GM19238 (cell line): ENCODE results near the gene MBD5.

ENCODE experiments used
- DNase-seq: peaks from one replicate; pipeline ENCODE4 v3.0.0; 2011; ENCODE audit warnings: low spot score; ENCODE audit not compliant: insufficient read length

The MBD5 gene

DNA sequence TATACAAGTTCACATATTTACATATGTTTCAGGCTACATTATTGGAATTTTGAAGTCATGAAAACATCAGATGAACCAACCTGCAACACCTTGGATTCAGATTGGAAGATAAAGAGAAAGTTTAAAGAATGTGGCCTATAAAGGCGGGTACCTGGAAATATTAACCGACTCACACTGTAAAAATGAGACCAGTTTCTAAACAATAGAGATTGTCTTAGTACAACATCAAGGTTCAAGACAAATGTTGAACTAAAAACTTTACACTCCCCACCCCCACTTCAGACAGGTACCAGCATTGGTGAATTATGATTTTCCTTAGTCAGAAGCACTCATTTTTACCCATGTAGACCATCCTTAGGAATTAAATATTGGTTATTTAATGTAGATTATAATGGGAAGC lies 437.3 kb downstream of the MBD5 start:
- no peak for DNase-seq

DNA sequence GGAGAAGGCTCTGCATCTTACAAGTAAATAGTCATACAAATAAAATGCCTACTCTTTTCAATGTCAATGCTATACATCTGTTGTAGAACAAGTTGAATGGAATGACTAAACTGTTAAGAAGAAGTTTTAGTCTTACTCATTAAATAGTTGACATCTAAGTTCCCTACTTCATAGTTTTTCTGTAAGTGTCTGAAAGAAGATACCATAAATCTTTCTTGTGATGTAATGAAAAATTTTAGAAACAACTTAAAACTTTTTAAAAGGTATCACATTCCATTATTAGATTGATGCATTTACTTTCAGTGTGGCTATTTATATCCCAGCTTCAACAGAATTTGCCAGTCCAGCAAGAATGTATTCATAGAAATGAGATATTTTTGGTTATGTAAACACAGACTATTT lies 438.5 kb downstream of the MBD5 start:
- DNase-seq, result no peak

DNA sequence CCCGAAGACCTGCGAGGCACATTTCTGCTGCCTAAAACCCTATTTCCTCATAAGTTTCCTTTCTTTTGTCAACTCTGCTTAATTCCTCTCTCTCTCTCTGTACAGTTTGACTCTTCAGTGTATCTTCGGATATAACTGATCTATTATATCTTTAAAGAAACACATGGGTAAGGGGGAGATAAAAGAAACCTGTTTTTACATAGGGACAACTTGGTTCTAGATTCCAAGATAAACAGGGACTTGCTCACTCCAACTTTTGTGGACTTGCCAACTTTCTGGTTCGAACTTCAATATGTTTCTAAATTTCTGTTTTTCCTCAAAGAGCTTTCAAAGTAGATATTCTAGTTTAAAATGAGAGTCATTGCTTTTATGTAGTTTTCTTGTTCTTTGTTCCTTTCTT lies 441.0 kb downstream of the MBD5 start:
- DNase-seq, result no peak

DNA sequence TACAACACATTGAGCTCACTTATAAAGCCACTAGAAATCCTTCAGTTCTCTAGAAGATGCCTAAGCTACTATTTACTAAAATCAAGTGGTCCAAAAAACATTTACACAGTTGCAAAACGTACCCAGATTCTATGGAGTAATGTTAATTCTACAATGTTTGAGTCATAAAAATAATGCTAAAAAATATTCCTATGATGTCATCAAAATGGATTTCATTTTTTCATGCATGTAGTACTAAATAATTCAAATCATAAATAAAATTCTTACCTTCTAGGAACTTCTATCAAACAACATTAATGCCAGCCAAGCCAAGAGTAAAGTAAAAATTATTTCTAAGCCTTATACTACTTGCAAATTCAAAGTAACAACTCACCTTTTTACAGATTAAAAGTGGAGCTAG lies 454.7 kb downstream of the MBD5 start:
- DNase-seq, result no peak

DNA sequence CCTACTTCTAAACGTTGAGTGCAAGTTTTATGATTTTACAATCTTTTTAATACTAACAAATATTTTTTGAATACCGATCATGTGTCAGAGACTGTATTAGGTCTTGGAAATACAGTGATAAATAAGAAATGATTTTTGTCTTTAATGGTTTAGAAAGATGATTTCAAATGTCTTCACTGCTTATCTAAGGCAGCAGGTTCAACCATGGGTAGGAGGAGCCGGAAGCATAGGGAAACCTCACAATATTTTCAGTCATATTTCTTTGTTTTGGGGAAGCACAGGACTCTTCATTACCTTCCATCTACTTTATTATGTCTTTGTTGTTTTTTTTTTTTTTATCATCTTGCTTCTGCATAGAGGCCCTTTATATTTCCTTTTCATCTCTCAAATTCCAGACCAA lies 458.5 kb downstream of the MBD5 start:
- DNase-seq, result no peak

DNA sequence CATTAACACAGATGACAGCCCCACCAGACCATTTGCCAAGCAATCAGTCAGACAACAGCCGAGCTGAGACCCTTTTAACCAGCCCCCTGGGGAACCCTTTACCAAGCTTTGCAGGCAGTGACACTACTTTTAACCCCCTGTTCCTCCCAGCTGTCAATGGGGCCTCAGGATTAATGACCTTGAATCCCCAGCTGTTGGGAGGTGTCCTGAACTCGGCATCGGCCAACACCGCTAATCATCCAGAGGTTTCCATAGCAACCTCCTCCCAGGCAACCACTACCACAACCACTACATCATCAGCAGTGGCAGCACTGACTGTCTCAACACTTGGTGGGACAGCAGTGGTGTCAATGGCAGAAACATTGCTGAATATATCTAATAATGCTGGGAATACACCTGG lies 462.8 kb downstream of the MBD5 start:
- no peak for DNase-seq

DNA sequence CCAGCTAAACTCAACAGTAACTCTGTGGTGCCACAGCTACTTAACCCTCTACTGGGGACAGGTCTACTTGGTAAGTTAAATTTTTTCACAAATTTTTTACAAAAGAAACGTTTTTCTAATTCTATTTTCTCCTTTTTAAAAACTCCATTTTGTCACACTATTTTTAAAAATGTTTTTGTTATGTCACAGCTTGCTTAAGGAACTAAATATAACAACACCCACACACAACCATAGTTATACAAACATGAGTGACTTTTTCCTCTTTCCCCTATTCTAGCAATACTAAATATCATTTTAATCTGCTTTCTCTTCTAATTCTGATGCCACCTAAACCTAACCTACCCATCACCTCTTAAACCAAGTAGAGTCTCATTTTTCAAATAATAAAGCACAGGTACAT lies 463.2 kb downstream of the MBD5 start:
- DNase-seq, result no peak

DNA sequence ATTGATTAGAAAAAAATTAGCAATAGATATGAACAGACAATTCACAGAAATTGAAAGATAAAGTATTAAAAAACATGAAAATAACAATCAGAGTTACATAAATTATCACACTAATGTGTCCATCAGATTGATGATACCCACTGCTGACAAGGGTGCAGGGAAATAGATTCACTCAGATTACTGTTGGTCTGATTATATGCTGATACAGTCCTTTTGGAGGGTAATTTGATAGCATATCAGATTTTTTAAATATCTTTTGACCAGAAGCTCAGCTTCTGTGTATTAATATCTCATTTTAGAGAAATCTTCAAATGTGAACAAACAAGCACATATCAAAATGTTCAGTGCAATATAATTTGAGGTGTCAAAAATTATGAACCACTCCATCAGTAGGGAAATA lies 465.8 kb downstream of the MBD5 start:
- no peak for DNase-seq

DNA sequence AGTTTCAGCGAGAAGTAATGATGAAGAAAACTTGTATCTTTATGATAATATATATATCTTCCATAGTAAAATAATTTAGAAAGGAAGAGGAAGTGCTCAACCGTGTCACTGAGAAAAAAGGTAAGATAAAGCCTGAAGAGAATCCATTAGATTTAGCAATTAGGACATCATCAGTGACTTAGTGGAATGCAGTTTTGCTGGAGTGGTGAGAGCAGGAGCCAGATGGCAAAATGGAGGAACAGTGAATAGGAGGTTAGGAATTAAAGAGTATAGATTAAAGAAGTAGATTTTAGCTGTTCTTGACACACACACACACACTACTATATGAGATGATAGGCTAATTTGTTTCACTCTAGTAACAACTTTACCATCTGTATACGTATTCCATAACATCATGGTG lies 466.5 kb downstream of the MBD5 start:
- DNase-seq, result no peak

DNA sequence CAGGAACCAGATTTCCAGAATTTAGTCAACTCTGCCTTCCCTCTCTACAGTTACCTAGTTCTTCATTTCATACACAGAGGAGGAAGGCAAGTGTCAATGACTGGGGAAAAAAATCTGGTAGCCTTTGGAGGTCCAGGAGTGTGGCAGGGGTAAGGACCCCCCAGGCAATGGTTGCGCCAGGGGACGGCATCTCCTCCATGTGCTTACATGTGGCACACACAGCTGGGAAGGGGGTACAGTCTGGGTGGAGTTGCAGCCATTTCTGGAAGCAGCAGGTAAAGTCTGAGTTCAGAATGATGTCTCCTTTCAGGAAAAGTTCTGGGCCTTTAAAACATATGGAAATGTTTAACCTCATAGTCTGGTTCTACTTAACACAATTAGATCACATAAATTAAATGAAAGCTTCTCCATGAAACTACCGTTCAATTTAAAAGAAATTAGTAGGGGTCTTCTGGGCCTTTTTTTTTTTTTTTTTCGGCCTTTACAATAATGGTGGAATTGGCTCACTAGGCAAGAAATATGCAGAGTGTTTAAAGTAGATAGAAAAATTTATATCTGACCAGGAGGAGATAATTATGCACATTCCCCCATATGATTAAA lies 470.0 kb downstream of the MBD5 start:
- no peak for DNase-seq

DNA sequence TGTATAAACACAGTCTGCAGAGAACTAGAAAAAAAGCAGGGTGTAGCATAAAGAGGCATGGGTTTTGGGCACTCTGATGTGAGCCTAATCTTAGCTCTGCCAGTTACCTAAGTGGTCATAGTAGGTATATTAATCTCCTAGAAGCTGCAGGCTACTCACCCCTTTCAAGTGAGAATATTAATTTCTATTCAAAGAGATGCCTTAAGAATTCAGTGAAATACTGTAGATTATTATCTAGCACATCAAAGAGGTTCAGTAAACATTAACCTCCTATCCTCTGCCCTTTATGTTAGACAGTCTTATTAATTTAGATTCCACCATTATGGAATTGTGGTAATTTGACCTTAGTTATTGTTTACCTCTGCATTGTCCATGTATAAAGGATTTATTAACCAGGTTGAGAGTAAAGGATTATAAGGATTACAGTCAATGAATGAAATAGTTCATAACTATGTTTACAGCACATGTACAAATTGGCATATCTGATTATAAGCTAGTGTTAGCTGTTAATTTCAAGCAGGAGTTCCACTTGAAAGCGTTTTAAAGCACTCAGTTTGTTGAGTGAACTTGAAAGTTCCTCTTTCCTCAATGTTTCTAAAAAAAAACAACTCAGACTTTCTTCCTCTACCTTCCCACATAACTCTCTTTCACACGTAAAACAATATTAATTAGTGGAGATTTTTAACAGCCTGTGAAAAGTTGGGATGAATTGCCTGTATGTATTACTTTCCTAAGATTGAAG lies 473.1 kb downstream of the MBD5 start:
- no peak for DNase-seq

DNA sequence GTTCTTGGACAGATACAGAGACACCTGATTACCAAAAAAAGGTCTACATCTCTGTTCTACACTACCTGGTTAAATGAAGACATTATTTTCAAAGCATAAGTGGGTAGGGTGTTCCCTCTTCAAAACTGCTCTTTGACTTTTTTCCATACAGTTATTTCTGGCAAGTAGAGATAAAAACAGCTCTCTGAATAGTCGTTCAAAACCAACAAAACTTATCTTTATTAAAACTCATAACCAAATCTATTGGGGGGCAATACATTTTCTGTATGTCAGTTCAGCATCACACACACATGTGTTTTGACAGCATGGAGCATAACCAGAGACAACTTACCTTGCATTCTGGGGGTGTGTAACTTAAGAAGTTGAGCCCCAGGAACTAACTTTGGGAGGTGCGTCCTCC lies 474.7 kb downstream of the MBD5 start:
- no peak for DNase-seq

DNA sequence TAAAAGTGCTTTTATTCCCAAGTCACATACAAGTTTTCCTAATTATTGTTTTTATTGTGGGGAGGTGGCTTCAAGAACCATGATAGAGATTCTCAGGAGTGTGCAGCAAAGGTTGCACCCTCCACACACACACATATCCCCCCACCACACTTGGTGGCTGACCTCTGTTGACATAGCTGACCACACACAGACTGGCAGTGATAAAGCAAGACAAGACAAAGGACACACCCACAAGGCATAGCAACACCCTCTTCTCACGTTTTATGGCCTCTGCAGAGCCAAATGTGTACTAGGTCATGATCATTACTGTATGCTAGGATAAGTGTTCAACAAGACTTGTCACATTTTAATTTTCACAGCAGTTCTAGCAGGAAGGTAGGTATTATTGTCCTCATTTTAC lies 480.7 kb downstream of the MBD5 start:
- DNase-seq, result no peak

DNA sequence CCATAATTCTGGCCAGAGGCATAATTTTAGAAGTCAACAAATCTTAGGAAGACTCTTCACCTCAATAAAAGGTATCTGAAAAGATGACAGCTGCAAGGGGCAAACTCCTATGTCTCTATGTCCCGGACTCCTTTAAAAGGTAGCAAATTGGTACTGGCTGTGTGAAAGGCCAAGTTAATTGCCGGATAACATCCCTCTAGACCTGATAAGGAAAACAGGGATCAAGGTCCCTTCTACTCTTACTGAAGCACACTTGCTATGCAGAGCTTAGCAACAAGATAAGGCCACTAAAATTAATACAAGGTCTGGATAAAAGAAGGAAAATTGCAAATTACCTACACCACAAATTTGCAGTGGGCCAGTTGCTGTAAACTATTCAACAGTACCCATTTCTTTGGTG lies 482.6 kb downstream of the MBD5 start:
- DNase-seq, result no peak

DNA sequence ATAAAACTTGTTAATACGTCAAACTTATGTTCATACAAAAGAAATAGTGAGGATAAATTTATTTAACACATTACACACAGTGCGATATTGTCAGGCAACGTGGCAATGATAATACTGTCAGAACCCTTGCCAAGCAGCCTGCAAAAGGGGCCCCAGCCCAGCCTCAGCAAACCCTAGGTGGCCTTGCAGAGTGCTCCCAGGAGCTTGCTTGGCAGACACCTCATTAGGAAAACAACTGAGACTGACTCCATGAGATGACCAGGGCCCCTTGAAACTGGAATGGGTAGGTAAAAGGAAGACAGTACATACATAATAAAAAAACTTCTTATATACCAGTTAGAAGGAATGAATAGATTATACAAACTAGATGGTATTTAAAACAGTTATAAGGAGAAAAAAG lies 487.1 kb downstream of the MBD5 start:
- no peak for DNase-seq

DNA sequence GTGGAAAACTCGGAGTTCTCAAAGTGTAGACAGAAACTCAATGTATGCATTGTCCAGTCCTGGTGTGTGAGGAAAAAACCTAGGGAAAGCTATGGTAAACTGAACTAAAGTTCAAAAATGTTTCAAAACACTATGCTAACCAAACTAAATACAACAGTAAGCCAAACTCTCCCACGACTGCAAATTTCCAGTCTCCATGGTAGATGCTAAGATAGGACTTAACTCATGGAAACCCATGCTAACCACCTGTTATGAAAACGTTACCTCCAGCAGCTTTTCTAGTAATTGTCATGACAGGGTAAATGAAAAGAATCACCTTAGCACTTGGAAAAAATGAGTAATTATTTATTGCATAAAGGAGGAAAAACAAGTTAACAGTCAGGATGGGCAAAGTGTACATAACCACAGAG lies 488.0 kb downstream of the MBD5 start:
- DNase-seq, result no peak

DNA sequence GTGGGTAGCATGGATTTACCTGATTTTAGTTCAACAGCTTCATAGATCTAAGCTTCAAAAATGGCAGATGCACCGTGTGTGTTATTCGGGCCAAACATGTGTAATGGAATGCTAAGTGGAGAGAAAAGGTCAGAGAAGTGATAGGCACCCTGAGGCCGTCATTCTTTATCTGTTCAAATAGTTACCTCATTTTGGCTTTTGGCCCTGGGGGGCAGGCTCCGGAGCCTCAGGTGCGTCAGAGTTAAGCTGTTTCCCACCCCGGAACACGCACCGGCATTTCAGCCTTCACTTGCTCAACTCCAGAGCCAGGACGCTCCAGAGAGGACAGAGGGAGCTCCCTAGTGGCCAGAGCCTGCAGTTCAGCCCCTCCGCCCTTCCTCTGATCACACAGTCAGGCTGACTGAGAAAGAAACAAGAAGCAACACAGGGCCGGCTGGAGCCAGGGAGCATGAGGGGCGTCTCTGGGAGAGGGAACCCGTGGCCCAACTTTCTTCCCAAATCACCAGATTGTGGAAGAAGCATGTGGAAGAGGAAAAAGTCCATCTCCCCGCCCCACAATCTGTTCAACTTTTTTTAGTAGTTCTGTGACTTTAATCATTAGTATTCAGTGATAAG lies 488.5 kb downstream of the MBD5 start:
- peak; percentile 76 for DNase-seq

DNA sequence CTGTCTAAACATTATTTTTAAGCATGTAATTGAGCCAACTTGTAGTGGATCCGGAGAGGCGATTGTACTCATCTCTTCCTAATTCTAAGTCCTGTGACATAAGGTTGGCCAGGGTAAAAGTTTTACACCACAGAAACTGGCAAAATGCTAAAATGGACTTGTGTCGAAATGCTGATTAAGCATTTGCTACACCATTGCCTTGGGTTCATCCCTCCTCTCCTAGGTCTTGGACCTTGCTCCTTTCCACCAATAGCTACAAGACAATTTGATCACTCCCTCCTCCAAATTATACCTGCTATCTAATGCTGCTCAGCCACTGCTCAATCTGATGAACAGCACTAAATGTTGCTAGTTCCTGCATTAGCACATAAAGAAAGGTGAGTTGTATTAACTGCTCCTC lies 491.0 kb downstream of the MBD5 start:
- no peak for DNase-seq

DNA sequence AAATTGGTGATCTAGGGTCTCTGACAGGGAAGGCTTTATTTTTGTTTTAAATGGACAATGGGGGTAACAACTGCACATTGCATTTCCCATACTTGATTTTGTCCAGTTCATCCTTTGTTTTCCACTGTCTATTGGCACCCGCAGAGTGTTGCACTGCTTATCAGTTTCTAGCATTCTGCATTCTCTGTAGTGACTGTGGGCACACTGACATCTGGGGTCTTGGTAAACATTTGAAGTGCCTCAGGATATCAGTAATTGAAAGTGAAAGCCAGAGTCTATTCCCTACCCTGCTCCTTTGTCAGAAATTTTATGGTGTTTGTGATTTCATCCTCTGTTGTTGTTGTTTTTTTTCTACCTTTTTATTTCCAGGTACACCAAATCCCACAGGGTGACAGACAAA lies 491.6 kb downstream of the MBD5 start:
- DNase-seq, result no peak

DNA sequence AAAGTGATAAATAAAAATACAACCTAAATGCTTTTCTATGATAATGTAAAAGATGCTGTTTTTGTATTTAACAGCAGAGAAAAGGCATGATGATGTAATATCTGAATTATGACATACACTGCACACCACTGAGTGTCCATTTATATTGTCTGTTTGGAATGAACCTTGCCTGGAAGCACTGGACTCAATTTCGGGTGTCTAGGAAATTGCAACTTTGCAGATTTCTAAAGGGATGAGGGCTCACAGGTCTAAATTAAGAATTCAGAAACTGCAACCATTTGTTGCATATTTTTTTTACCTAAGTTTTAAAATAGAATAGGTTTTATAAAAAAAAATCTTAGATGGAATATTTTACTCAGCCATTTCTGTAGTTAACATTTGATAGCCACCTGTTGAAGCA lies 492.5 kb downstream of the MBD5 start:
- no peak for DNase-seq

DNA sequence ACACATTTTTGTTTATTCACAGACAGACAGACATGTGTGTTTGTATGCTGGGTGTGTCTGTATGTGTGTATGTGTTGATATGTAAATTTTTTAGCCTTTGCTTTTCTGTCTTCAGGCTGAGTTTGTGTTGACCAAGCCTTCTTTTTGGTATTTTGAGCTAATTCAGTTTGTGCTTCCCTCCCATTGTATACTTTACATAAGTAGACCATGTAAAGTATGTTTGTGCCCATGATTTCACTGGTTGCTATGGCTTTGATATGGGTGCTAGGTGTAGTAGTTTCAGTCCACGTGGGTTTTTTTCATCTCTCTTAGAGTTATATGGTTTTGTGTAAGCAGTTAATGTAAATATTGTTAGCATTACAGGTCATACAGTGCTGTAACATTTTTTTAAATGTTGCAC lies 494.2 kb downstream of the MBD5 start:
- DNase-seq, result no peak

DNA sequence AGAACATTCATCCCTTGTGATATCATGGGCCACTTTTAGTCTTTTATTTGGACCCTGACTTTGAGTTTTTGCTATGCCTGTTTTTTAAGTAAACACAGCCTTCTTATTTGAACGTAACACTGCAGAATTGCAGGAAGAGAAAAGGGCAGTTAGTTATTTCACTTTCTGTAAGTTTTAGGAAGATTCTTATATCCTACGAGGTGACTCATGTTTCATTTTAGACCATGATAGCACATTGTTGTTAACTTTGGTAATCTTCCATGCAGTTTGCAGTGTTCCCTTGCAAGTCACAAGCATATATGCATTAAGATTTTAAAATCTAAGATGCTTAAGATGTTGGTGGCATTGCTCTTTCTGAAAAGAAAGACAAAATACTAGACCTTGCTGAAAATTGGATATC lies 495.1 kb downstream of the MBD5 start:
- DNase-seq, result no peak

DNA sequence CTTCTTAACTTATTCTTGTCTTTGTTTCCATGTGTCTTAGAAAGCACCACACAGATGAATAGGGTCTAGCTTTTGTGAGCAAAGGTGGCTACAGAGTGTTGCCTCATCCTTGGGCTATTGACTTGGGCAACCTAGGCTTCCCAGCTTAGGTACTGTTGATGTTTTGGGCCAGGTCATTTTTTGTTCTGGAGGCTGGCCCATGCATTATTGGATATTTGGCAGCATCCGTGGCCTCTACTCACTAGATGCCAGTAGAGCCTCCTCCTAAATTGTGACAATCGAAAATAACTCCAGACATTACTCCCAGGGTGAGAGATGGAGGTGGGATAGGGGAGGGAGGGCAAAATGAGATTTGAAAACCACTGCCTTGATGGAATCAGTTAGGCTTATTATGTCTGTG lies 496.4 kb downstream of the MBD5 start:
- DNase-seq, result no peak
